ENCODE results near the gene PPP1R3D.

Gene PPP1R3D

DNA sequence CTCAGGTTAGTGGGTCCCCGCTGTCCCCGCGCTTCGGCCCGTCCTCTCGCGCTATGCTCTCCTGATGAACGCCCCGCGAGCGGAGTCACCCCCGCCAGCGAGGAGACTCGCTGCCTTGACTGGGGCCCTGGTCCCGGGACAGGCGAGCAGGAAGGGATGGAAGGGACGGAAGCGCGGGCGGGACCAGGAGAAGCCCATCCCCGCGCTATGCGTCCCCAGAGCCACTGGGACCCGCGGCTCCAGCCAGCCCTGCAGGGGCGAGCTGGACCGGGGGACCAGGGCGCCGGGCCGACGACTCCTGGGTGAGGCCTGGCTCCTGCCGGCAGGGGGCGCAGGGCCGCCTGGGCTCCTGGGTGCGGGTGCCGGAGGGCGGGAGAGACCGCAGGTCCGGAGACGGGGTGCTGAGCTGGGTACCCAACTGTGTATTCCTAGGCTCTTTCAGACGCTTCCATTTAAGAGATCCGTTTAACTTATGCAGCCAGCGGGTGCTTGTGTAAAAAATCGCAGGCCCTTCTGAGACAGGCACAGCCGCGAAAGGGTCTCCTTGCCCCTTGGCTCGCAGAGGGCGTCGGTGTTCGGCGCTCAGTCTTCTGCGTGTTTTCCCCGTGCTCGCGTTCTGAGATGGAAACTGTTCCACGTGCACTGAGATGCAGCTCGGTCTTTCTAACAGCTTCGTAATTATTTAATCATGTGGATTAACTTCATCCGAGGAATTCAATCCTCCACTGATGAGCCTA, 6.1 kb downstream of the PPP1R3D start (continued):
- TF ChIP-seq ZNF560 (tag by site-specific recombination; IDR thresholded peaks at IDR 0.05; ENCODE audit: borderline replicate concordance) (no peak), ZNF202 (tag by site-specific recombination; IDR thresholded peaks at IDR 0.05; ENCODE audit: borderline replicate concordance) (peak; percentile 94), ZNF132 (tag by site-specific recombination; IDR thresholded peaks at IDR 0.05; ENCODE audit: borderline replicate concordance) (no peak), KLF9 (tag by site-specific recombination; IDR thresholded peaks at IDR 0.05; ENCODE audit: low read depth) (no peak), PATZ1 (tag by site-specific recombination; IDR thresholded peaks at IDR 0.05) (peak; percentile 78), SETDB1 (IDR thresholded peaks at IDR 0.05; ENCODE audit: insufficient read length, low read length) (no peak), GLI2 (tag by site-specific recombination; IDR thresholded peaks at IDR 0.05; ENCODE audit: borderline replicate concordance, low read depth) (no peak), YY2 (tag by site-specific recombination; IDR thresholded peaks at IDR 0.05) (no peak), ZNF473 (tag by site-specific recombination; IDR thresholded peaks at IDR 0.05) (no peak), KLF8 (tag by site-specific recombination; IDR thresholded peaks at IDR 0.05) (peak; percentile 30; the same call in 1 of the 2 replicates), HOXA7 (CRISPR knock-in tag; IDR thresholded peaks at IDR 0.05; ENCODE audit: borderline replicate concordance) (no peak), OSR2 (tag by site-specific recombination; IDR thresholded peaks at IDR 0.05) (no peak), ZNF37A (tag by site-specific recombination; IDR thresholded peaks at IDR 0.05) (no peak), ZNF157 (tag by site-specific recombination; IDR thresholded peaks at IDR 0.05) (no peak), ZNF423 (tag by site-specific recombination; IDR thresholded peaks at IDR 0.05) (peak; percentile 41; the same call in 1 of the 2 replicates), ZNF394 (tag by site-specific recombination; IDR thresholded peaks at IDR 0.05; ENCODE audit: borderline replicate concordance) (no peak), AEBP2 (tag by site-specific recombination; IDR thresholded peaks at IDR 0.05; ENCODE audit: borderline replicate concordance) (no peak), ZNF138 (tag by site-specific recombination; IDR thresholded peaks at IDR 0.05; ENCODE audit: borderline replicate concordance) (no peak), ZBTB17 (tag by site-specific recombination; IDR thresholded peaks at IDR 0.05) (peak; percentile 91), ZFHX2 (tag by site-specific recombination; conservative IDR thresholded peaks at IDR 0.05) (0 out of 2 replicates have a peak, but pooled peaks have one; percentile 19), GFI1B (tag by site-specific recombination; IDR thresholded peaks at IDR 0.05) (no peak), ZNF121 (tag by site-specific recombination; IDR thresholded peaks at IDR 0.05) (no peak), ZEB2 (tag by site-specific recombination; IDR thresholded peaks at IDR 0.05) (peak; percentile 53), ZSCAN16 (tag by site-specific recombination; IDR thresholded peaks at IDR 0.05) (no peak), TCF7L2 (IDR thresholded peaks at IDR 0.05; ENCODE audit: borderline replicate concordance, low read depth, low read length) (no peak), ZNF660 (tag by site-specific recombination; IDR thresholded peaks at IDR 0.05) (0 out of 2 replicates have a peak, but pooled peaks have one; percentile 46)
- TF ChIP-seq, protein P1, sequence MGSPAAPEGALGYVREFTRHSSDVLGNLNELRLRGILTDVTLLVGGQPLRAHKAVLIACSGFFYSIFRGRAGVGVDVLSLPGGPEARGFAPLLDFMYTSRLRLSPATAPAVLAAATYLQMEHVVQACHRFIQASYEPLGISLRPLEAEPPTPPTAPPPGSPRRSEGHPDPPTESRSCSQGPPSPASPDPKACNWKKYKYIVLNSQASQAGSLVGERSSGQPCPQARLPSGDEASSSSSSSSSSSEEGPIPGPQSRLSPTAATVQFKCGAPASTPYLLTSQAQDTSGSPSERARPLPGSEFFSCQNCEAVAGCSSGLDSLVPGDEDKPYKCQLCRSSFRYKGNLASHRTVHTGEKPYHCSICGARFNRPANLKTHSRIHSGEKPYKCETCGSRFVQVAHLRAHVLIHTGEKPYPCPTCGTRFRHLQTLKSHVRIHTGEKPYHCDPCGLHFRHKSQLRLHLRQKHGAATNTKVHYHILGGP (tag by site-specific recombination; IDR thresholded peaks at IDR 0.05): no peak
- TF ChIP-seq, protein P2, sequence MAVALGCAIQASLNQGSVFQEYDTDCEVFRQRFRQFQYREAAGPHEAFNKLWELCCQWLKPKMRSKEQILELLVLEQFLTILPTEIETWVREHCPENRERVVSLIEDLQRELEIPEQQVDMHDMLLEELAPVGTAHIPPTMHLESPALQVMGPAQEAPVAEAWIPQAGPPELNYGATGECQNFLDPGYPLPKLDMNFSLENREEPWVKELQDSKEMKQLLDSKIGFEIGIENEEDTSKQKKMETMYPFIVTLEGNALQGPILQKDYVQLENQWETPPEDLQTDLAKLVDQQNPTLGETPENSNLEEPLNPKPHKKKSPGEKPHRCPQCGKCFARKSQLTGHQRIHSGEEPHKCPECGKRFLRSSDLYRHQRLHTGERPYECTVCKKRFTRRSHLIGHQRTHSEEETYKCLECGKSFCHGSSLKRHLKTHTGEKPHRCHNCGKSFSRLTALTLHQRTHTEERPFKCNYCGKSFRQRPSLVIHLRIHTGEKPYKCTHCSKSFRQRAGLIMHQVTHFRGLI (tag by site-specific recombination; IDR thresholded peaks at IDR 0.05): no peak
- TF ChIP-seq, protein P3, sequence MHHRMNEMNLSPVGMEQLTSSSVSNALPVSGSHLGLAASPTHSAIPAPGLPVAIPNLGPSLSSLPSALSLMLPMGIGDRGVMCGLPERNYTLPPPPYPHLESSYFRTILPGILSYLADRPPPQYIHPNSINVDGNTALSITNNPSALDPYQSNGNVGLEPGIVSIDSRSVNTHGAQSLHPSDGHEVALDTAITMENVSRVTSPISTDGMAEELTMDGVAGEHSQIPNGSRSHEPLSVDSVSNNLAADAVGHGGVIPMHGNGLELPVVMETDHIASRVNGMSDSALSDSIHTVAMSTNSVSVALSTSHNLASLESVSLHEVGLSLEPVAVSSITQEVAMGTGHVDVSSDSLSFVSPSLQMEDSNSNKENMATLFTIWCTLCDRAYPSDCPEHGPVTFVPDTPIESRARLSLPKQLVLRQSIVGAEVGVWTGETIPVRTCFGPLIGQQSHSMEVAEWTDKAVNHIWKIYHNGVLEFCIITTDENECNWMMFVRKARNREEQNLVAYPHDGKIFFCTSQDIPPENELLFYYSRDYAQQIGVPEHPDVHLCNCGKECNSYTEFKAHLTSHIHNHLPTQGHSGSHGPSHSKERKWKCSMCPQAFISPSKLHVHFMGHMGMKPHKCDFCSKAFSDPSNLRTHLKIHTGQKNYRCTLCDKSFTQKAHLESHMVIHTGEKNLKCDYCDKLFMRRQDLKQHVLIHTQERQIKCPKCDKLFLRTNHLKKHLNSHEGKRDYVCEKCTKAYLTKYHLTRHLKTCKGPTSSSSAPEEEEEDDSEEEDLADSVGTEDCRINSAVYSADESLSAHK (tag by site-specific recombination; IDR thresholded peaks at IDR 0.05): no peak
- TF ChIP-seq, protein P4, sequence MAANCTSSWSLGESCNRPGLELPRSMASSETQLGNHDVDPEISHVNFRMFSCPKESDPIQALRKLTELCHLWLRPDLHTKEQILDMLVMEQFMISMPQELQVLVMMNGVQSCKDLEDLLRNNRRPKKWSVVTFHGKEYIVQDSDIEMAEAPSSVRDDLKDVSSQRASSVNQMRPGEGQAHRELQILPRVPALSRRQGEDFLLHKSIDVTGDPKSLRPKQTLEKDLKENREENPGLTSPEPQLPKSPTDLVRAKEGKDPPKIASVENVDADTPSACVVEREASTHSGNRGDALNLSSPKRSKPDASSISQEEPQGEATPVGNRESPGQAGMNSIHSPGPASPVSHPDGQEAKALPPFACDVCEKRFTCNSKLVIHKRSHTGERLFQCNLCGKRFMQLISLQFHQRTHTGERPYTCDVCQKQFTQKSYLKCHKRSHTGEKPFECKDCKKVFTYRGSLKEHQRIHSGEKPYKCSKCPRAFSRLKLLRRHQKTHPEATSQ (tag by site-specific recombination; IDR thresholded peaks at IDR 0.05): no peak
